ENCODE measurements around the gene SYVN1.
A peak's percentile ranks its signal among the peaks of the same experiment; 100 is the strongest.

Gene SYVN1

DNA sequence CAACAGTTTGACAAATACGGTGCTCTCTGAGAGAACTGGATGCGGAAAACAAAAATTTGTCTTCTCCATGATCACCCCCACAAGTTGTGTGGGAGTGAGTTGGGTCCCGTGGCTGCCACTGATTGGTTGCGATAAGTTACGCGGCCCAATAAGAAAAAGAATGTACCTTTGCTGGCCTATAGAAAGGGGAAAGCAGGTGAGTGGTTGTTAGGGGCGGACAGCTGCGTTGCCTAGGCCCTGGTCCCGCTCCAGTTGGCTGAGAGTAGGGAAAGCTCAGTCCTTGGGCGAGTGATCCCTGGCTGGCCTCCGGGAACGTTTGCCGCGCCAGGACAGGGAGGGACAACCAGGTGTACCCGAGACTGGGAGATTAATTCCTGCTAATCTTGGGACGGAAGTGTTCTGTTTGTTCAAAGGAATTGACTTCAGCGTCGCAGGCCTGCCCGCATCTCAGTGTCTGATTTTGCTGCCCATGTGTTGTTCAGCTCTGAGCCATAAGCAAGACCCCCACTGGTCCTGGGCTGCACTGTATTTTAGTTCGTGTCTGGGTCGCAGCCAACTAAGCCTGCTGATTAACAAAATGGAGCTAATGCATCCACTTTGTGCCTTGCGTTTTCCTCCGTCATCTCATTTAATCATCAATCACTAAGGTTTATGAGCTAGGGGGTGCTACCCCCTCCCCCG is 773 bp upstream of the SYVN1 start:
- H3K9me3 ChIP-seq (ENCODE audit: control insufficient read depth, low read length) = no peaks in the 10 kb centered on the region
- H2BK15ac ChIP-seq (ENCODE audit: low read depth, poor library complexity, severe bottlenecking) = no peak overlapping the region
- peak overlapping the region; percentile 72 to 78 for H3K4ac ChIP-seq (ENCODE audit: low read depth in 1 of 2, low read length in 2 of 2)
- peaks cover 28 to 29% of the 10 kb centered on the region in 2 experiments for H3K36me3 ChIP-seq (ENCODE audit: control insufficient read depth in 1 of 2, insufficient read depth in 2 of 2, low read depth in 1 of 2, low read length in 2 of 2)
- peak overlapping the region; percentile 93 for H4K8ac ChIP-seq (ENCODE audit: low read length)
- peak overlapping the region; percentile 94 for H3K27ac ChIP-seq (ENCODE audit: low read length, poor library complexity, severe bottlenecking)
- no peak overlapping the region for H3K23ac ChIP-seq (ENCODE audit: low read length in 2 of 2)
- peaks cover 16% of the 10 kb centered on the region for H3K79me1 ChIP-seq (replicated peaks; ENCODE audit: low read length, poor library complexity, severe bottlenecking)
- peak overlapping the region; percentile 9 for H2AK5ac ChIP-seq (ENCODE audit: low read length, severe bottlenecking)
- peaks cover 23% of the 10 kb centered on the region for H3K4me1 ChIP-seq (ENCODE audit: control insufficient read depth, insufficient read depth, low read depth, low read length)
- peak overlapping the region; percentile 92 for H2BK5ac ChIP-seq (ENCODE audit: low read depth, low read length, poor library complexity, severe bottlenecking)
- H2BK120ac ChIP-seq (ENCODE audit: low read depth, low read length) = no peak overlapping the region
- H2AFZ ChIP-seq (ENCODE audit: low read depth, low read length) = peak overlapping the region; percentile 16
- peak overlapping the region; percentile 76 for H4K91ac ChIP-seq (ENCODE audit: low read length)
- H3K4me2 ChIP-seq (ENCODE audit: low read length, poor library complexity, severe bottlenecking) = peak overlapping the region; percentile 91
- peak overlapping the region; percentile 48 to 93 for H3K4me3 ChIP-seq (ENCODE audit: insufficient read depth in 1 of 2, low read depth in 1 of 2, low read length in 2 of 2)
- H3K27me3 ChIP-seq (ENCODE audit: control insufficient read depth in 1 of 2, insufficient read depth in 1 of 2, low read length in 2 of 2) = no peaks in the 10 kb centered on the region
- peak overlapping the region in 1 of 2 experiments; percentile 12 for H3K14ac ChIP-seq (ENCODE audit: low read length in 2 of 2)
- DNase-seq = peak; percentile 98
- H2BK12ac ChIP-seq (ENCODE audit: low read length in 2 of 2) = peak overlapping the region in 1 of 2 experiments; percentile 7
- peak overlapping the region; percentile 13 to 88 for H3K18ac ChIP-seq (ENCODE audit: low read depth in 1 of 2, low read length in 2 of 2)
- 6% methylated on average over 24 of the region's 24 CpGs for WGBS
- peak overlapping the region; percentile 99 for H3K9ac ChIP-seq (ENCODE audit: low read length)

DNA sequence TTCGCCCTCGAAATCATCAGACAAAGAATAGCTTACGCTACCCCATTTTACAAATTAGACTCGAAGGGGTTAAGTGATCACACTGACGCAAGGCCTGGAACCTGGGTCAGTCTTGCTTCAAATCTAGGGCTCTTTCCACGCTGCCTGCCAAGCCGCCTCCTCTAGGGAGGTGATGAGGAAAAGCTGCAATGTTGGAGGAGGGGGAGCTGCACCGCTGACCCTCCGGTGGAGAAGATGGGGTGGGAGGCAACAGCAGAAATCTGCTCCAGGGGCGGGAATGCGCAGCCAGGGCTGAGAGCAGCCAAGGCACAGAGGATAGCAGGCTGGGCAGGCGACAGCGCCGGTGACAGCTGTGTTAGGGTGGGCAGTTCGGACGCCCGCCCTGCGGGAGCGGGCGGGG is 595 bp downstream of the SYVN1 start:
- peak overlapping the region in 1 of 2 experiments; percentile 33 for H2BK12ac ChIP-seq (ENCODE audit: low read length in 2 of 2)
- peaks cover 23% of the 10 kb centered on the region for H3K4me1 ChIP-seq (ENCODE audit: control insufficient read depth, insufficient read depth, low read depth, low read length)
- peak overlapping the region; percentile 77 for H4K91ac ChIP-seq (ENCODE audit: low read length)
- peak overlapping the region; percentile 46 for H2BK15ac ChIP-seq (ENCODE audit: low read depth, poor library complexity, severe bottlenecking)
- no peak overlapping the region for H2BK5ac ChIP-seq (ENCODE audit: low read depth, low read length, poor library complexity, severe bottlenecking)
- H3K36me3 ChIP-seq (ENCODE audit: control insufficient read depth in 1 of 2, insufficient read depth in 2 of 2, low read depth in 1 of 2, low read length in 2 of 2) = peaks cover 39 to 43% of the 10 kb centered on the region in 2 experiments
- H3K79me1 ChIP-seq (replicated peaks; ENCODE audit: low read length, poor library complexity, severe bottlenecking) = peaks cover 18% of the 10 kb centered on the region
- H3K27ac ChIP-seq (ENCODE audit: low read length, poor library complexity, severe bottlenecking) = no peak overlapping the region
- H3K4ac ChIP-seq (ENCODE audit: low read depth in 1 of 2, low read length in 2 of 2) = peak overlapping the region; percentile 39 to 86
- peak overlapping the region; percentile 88 to 99 for H3K18ac ChIP-seq (ENCODE audit: low read depth in 1 of 2, low read length in 2 of 2)
- H3K27me3 ChIP-seq (ENCODE audit: control insufficient read depth in 1 of 2, insufficient read depth in 1 of 2, low read length in 2 of 2) = no peaks in the 10 kb centered on the region
- H2AFZ ChIP-seq (ENCODE audit: low read depth, low read length) = no peak overlapping the region
- peak; percentile 29 for DNase-seq
- peak overlapping the region; percentile 99 for H3K9ac ChIP-seq (ENCODE audit: low read length)
- peak overlapping the region; percentile 91 for H3K4me2 ChIP-seq (ENCODE audit: low read length, poor library complexity, severe bottlenecking)
- H4K8ac ChIP-seq (ENCODE audit: low read length) = no peak overlapping the region
- 5% methylated on average over 20 of the region's 20 CpGs for WGBS
- H3K23ac ChIP-seq (ENCODE audit: low read length in 2 of 2) = no peak overlapping the region
- H3K14ac ChIP-seq (ENCODE audit: low read length in 2 of 2) = no peak overlapping the region
- H2AK5ac ChIP-seq (ENCODE audit: low read length, severe bottlenecking) = no peak overlapping the region
- H2BK120ac ChIP-seq (ENCODE audit: low read depth, low read length) = no peak overlapping the region
- no peaks in the 10 kb centered on the region for H3K9me3 ChIP-seq (ENCODE audit: control insufficient read depth, low read length)
- H3K4me3 ChIP-seq (ENCODE audit: insufficient read depth in 1 of 2, low read depth in 1 of 2, low read length in 2 of 2) = peak overlapping the region; percentile 93

DNA sequence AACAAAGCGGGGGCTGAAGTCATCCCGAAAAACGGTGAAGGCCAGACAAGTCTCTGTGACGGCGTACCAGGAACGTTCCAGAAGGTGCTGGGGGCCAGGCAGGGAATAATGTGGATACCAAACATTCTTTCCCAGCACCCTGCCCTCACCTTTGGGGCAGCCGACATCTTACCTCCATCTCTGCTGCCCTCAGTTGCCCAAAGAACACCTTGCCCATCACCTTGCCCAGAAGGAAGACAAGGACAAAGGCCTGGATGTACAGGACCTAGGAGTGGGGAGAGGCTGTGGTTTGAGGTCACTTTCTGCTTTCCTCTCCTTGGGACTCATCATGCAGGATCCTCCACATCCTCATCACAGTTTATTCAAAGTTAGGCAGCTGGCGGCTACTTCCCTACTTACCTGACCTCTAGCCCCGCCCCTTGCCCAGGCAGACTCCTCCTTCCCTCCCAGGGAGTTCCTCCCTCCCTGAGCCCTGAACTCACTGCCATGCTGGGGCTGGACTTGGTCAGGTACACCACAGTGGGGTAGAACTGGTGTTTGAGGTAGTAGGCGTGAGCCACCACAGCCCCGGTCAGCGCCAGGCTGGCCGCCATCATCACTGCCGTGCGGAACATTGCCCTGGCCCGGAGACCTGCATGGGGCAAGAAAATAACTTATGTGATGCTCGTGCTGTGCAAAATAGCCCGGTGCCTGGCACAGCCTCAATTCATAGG is 1.2 kb downstream of the SYVN1 start:
- Histone ChIP-seq H2AK5ac (ENCODE audit: low read length, severe bottlenecking) (no peak overlapping the region), H2BK15ac (ENCODE audit: low read depth, poor library complexity, severe bottlenecking) (no peak overlapping the region), H3K9ac (ENCODE audit: low read length) (peak overlapping the region; percentile 99), H3K4ac (ENCODE audit: low read depth in 1 of 2, low read length in 2 of 2) (no peak overlapping the region), H4K8ac (ENCODE audit: low read length) (no peak overlapping the region), H3K79me1 (replicated peaks; ENCODE audit: low read length, poor library complexity, severe bottlenecking) (peaks cover 21% of the 10 kb centered on the region), H3K18ac (ENCODE audit: low read depth in 1 of 2, low read length in 2 of 2) (peak overlapping the region in 1 of 2 experiments; percentile 99), H3K9me3 (ENCODE audit: control insufficient read depth, low read length) (no peaks in the 10 kb centered on the region), H2BK5ac (ENCODE audit: low read depth, low read length, poor library complexity, severe bottlenecking) (no peak overlapping the region), H3K27me3 (ENCODE audit: control insufficient read depth in 1 of 2, insufficient read depth in 1 of 2, low read length in 2 of 2) (no peaks in the 10 kb centered on the region), H3K4me1 (ENCODE audit: control insufficient read depth, insufficient read depth, low read depth, low read length) (peaks cover 23% of the 10 kb centered on the region), H3K4me3 (ENCODE audit: insufficient read depth in 1 of 2, low read depth in 1 of 2, low read length in 2 of 2) (peak overlapping the region; percentile 93), H2BK12ac (ENCODE audit: low read length in 2 of 2) (no peak overlapping the region), H2BK120ac (ENCODE audit: low read depth, low read length) (no peak overlapping the region), H3K4me2 (ENCODE audit: low read length, poor library complexity, severe bottlenecking) (peak overlapping the region; percentile 91), H2AFZ (ENCODE audit: low read depth, low read length) (no peak overlapping the region), H3K23ac (ENCODE audit: low read length in 2 of 2) (no peak overlapping the region), H3K27ac (ENCODE audit: low read length, poor library complexity, severe bottlenecking) (no peak overlapping the region), H3K36me3 (ENCODE audit: control insufficient read depth in 1 of 2, insufficient read depth in 2 of 2, low read depth in 1 of 2, low read length in 2 of 2) (peaks cover 45 to 48% of the 10 kb centered on the region in 2 experiments), H4K91ac (ENCODE audit: low read length) (no peak overlapping the region), H3K14ac (ENCODE audit: low read length in 2 of 2) (no peak overlapping the region)
- whole genome bisulfite sequencing = 79% methylated on average over 17 of the region's 18 CpGs
- peak; percentile 17 for DNase-seq
